Upper lobe of left lung (tissue), 4 donors: ENCODE results near the gene ANKRD63.

Experiments
- CTCF ChIP-seq, 6 experiments: fragments of 450-650 bp in 4 of 6; fragments of 200-600 bp in 2 of 6; sonication (generic) in 2 of 6; IDR thresholded peaks; one replicate each; pipeline ENCODE4 v1.5.1; 2016 to 2019; ENCODE audit warnings: antibody characterized with exemption in 6 of 6
- EP300 ChIP-seq, 4 donors: sonication (generic); formaldehyde crosslinking; IDR thresholded peaks; one replicate each; pipeline ENCODE4 v1.5.1; 2017; ENCODE audit warnings: antibody characterized with exemption in 4 of 4, control low read depth in 2 of 4
- POLR2AphosphoS5 ChIP-seq, 2 donors: sonication (generic); formaldehyde crosslinking; IDR thresholded peaks; one replicate each; pipeline ENCODE4 v1.5.1; 2017; ENCODE audit warnings: antibody characterized with exemption in 2 of 2

DNA sequence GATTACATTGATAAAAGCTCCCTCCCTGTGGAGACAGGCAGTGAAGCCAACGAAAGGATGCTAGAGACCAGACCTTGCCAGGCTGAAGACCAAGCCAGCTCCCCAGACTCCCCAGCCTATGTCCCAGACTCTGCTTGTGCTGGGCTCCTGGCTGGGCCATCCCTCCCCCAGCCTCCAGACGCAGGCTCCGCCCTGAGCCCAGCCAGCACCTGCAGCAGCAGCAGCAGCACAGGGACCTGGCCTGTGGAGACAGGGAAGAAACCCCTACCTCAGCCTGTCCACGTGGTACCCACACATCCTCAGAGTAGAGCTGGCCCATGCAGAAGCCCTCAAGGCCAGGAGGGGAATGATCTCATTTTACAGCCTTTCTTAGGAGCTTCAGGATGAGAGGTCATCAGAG, 13.3 kb downstream of the ANKRD63 start:
- TF ChIP-seq CTCF (IDR thresholded peaks at IDR 0.05) (no peak), EP300 (IDR thresholded peaks at IDR 0.05) (no peak), POLR2AphosphoS5 (IDR thresholded peaks at IDR 0.05) (no peak)
